ENCODE measurements around the gene ADAM33.

Gene ADAM33

GRCh38 chr20:3631534-3631933 lies 50.3 kb downstream of the ADAM33 start:
- H3K4me3 ChIP-seq (replicated peaks; ENCODE audit: low read depth, low read length): no peak overlapping the region
- DNase-seq (ENCODE audit: low read depth): no peak
- no peak for TF ChIP-seq CTCF (IDR thresholded peaks at IDR 0.05; ENCODE audit: low read length, missing control alignments)

- no peak for DNase-seq (ENCODE audit: low read depth)
These were observed 51.4 kb downstream of the ADAM33 start for GRCh38 chr20:3630429-3630828.

DNA sequence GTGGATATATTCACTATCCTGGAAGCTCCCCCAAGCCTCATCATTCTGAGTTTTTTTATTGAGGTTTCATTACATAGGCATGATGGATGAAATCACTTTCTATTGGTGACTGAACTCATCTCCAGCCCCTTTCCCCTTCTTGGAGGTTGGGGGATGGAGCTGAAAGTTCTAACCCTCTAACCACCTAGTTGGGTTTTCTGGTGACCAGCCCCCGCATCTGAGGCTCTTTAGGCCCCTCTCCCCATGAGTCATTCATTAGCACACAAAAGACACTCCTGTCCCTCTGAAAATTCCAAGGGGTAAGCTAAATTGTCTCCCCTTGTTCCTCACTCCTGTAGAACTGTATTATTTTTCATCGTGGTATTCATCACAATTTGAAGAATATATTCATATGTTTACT lies 51.9 kb downstream of the ADAM33 start:
- TF ChIP-seq CTCF (IDR thresholded peaks at IDR 0.05; ENCODE audit: low read length, missing control alignments): no peak
- H3K4me3 ChIP-seq (replicated peaks; ENCODE audit: low read depth, low read length): no peak overlapping the region
- no peak for DNase-seq (ENCODE audit: low read depth)

More at GRCh38 chr20:3630429-3630828, 51.4 kb downstream of the ADAM33 start:
- H3K4me3 ChIP-seq (replicated peaks; ENCODE audit: low read depth, low read length): no peak overlapping the region
- no peak for TF ChIP-seq CTCF (IDR thresholded peaks at IDR 0.05; ENCODE audit: low read length, missing control alignments)

DNA sequence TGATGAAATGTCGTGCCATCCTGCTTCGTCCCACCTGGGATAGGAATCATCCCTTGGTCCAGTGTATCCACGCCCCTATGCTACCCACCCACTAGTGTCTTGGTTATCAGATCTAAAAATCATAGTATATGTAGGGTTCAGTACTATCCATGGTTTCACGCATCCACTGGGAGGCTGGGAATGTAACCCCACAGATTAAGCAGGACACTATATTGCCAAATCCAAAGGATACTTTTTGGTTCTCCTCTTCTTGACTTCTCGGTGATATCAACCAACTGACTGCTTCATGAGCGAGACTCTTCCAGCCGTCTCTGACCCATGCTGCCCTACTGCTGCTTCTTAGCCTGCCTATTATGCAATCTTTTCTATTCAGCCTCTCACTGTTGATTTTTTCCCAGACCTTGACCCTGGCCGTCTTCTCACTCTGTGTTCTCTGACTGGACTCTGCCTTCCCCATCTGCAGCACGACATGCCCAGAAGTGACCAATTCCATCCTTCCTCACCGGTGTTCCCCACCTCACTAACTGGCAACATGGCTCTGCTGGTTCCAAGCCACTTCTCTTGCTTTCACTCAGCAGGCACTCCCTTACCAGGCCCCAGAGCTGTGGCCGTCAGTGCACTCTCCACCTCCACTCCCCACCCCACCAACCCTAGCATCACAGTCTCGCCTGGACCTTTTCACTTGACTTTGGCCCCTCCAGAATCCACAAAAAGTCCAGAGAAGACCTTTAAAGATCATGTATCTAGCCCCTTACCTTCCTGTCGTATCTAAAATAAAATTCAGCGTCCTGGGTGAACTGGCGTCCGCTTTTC lies 53.1 kb downstream of the ADAM33 start:
- DNase-seq (ENCODE audit: low read depth): no peak
- H3K4me3 ChIP-seq (replicated peaks; ENCODE audit: low read depth, low read length): no peak overlapping the region
- TF ChIP-seq CTCF (IDR thresholded peaks at IDR 0.05; ENCODE audit: low read length, missing control alignments): no peak

GRCh38 chr20:3627476-3627875 lies 54.3 kb downstream of the ADAM33 start:
- DNase-seq (ENCODE audit: low read depth): no peak
- no peak for TF ChIP-seq CTCF (IDR thresholded peaks at IDR 0.05; ENCODE audit: low read length, missing control alignments)
- no peak overlapping the region for H3K4me3 ChIP-seq (replicated peaks; ENCODE audit: low read depth, low read length)

DNA sequence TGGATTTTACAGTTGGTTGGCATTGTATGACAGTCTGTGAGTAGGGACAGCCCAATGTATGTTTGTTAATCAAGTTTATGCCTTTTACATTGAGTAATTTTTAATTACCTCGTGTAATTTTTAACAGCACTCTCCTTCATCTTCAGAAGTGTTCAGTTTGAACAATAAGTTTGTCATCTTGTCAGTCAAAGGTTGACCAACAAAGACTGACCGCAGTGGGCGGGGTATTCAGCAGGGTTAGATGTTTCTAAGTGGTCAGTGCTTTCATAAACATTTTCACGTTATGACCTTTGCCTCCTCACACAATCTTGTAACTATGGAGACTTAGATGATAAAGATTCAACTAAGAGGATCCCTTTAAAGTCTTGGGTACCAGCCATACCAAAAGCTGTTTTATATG lies 59.4 kb downstream of the ADAM33 start:
- no peak overlapping the region for H3K4me3 ChIP-seq (replicated peaks; ENCODE audit: low read depth, low read length)
- TF ChIP-seq CTCF (IDR thresholded peaks at IDR 0.05; ENCODE audit: low read length, missing control alignments): no peak
- no peak for DNase-seq (ENCODE audit: low read depth)

GRCh38 chr20:3621111-3621510 lies 60.7 kb downstream of the ADAM33 start:
- DNase-seq (ENCODE audit: low read depth): no peak
- H3K4me3 ChIP-seq (replicated peaks; ENCODE audit: low read depth, low read length): no peak overlapping the region
- TF ChIP-seq CTCF (IDR thresholded peaks at IDR 0.05; ENCODE audit: low read length, missing control alignments): no peak
